Stomach (tissue), 9 donors: ENCODE data around the gene PRSS16. TPM values are rescaled to one million over a fixed set of nuclear protein-coding genes. Genes with fewer than 3 reads are reported as not detected.
A peak's percentile ranks its signal among the peaks of the same experiment; 100 is the strongest.

Source experiments
- DNase-seq, 2 donors: peaks; one replicate each; pipeline versions ENCODE4 v3.0.0 to v3.0.0-alpha.2; 2013 to 2019
- H3K27ac ChIP-seq, 5 donors: fragments of 200-600 bp in 4 of 5; sonication (generic) in 4 of 5; one replicate each; pipeline ENCODE4 v1.5.1; 2013 to 2019; ENCODE audit warnings: mild to moderate bottlenecking in 1 of 5, moderate library complexity in 1 of 5
- H3K27me3 ChIP-seq, 3 donors: fragments of 200-600 bp; sonication (generic); one replicate each; pipeline ENCODE4 v1.5.1; 2017 to 2019; ENCODE audit warnings: mixed run types in 1 of 3
- H3K36me3 ChIP-seq, 4 donors: fragments of 200-600 bp; sonication (generic); 1 replicate in 3 of 4; 2 replicates in 1 of 4; pipeline ENCODE4 v1.5.1; 2016 to 2019
- H3K4me1 ChIP-seq, 4 donors: fragments of 200-600 bp; sonication (generic); one replicate each; pipeline ENCODE4 v1.5.1; 2016 to 2019
- H3K4me3 ChIP-seq, 4 donors: fragments of 200-600 bp; sonication (generic) in 3 of 4; one replicate each; pipeline ENCODE4 v1.5.1; 2016 to 2019; ENCODE audit warnings: mild to moderate bottlenecking in 1 of 4
- H3K9me3 ChIP-seq, 4 donors: fragments of 200-600 bp; sonication (generic); one replicate each; pipeline ENCODE4 v1.5.1; 2016 to 2019
- CTCF ChIP-seq, 7 experiments: fragments of 450-650 bp in 4 of 7; fragments of 200-600 bp in 3 of 7; sonication (generic) in 3 of 7; IDR thresholded peaks; one replicate each; pipeline ENCODE4 v1.5.1; 2016 to 2019; ENCODE audit warnings: antibody characterized with exemption in 7 of 7, control low read depth in 2 of 7, mild to moderate bottlenecking in 1 of 7
- EP300 ChIP-seq: sonication (generic); formaldehyde crosslinking; IDR thresholded peaks from one replicate; pipeline ENCODE4 v1.6.1; 2017; ENCODE audit warnings: antibody characterized with exemption
- POLR2A ChIP-seq, 4 donors: fragments of 450-650 bp; IDR thresholded peaks; one replicate each; pipeline ENCODE4 v1.6.1; 2016; ENCODE audit warnings: antibody characterized with exemption in 4 of 4, control low read depth in 2 of 4, mild to moderate bottlenecking in 1 of 4, moderate library complexity in 1 of 4
- POLR2AphosphoS5 ChIP-seq, 3 donors: sonication (generic); formaldehyde crosslinking; IDR thresholded peaks; one replicate each; pipeline ENCODE4 v1.6.1; 2016; ENCODE audit warnings: antibody characterized with exemption in 3 of 3
- WGBS, 5 donors: extraction: QIAGEN DNeasy Blood & Tissue Kit in 3 of 5; methylation state at CpG; one replicate each; pipeline versions ENCODE4 v1.1.5 to v1.1.7; 2013 to 2018; 5-methylcytosine and 5-hydroxymethylcytosine counted together
- intact Hi-C: fragments of 100-400 bp; cut with DNase I; formaldehyde crosslinking; loops from one replicate; pipeline ENCODE4 v1.15.1; 2023; ENCODE audit warnings: low total_unique reads
- polyA plus RNA-seq, 3 donors: library from polyadenylated mRNA; stranded (reverse); fragments of 200-250 nt; gene quantifications; one replicate each; pipeline ENCODE4 v1.2.3, GENCODE V29; 2013
- total RNA-seq, 5 donors: library from RNA; depleted of rRNA; stranded (reverse); fragments of >200 nt; gene quantifications; one replicate each; pipeline versions ENCODE4 v1.1.0 to v1.2.3, GENCODE V29; 2014 to 2016
- donor health status: healthy with polysubstance abuse.
- donor health status: Bipolar disorder and iron deficiency.
- donor health status: healthy.

Gene PRSS16
- total and polyA plus RNA-seq, 8 donors, result 2.2 to 36.2 (median 13.8) TPM; not detected in 1

GRCh38 chr6:27267857-27268434 is 20.4 kb downstream of the PRSS16 start:
- H3K36me3 ChIP-seq, result no peaks in the 10 kb centered on the region
- 11 to 14% (median 13%) methylated on average over 22 of the region's 22 CpGs for WGBS, 5 donors
- no peak overlapping the region for H3K27ac ChIP-seq
- peaks cover 6 to 83% (median 17%) of the 10 kb centered on the region in 3 donors for H3K27me3 ChIP-seq
- DNase-seq, result no peak
- peaks cover 0 to 4% (median 0%) of the 10 kb centered on the region in 4 donors for H3K9me3 ChIP-seq
- TF ChIP-seq EP300, result no peak
- TF ChIP-seq CTCF (IDR thresholded peaks at IDR 0.05), result no peak
- no peak for TF ChIP-seq POLR2AphosphoS5 (IDR thresholded peaks at IDR 0.05)
- no peak for TF ChIP-seq POLR2A (IDR thresholded peaks at IDR 0.05)
- H3K4me1 ChIP-seq, result no peaks in the 10 kb centered on the region
- intact Hi-C loops, result no loop called here
- H3K4me3 ChIP-seq, result no peak overlapping the region

GRCh38 chr6:27268803-27269202 is 21.3 kb downstream of the PRSS16 start:
- Histone ChIP-seq H3K27ac (no peak overlapping the region), H3K4me3 (no peak overlapping the region), H3K9me3 (peaks cover 0 to 4% (median 0%) of the 10 kb centered on the region in 4 donors), H3K4me1 (no peaks in the 10 kb centered on the region), H3K27me3 (peaks cover 6 to 84% (median 21%) of the 10 kb centered on the region in 3 donors), H3K36me3 (no peaks in the 10 kb centered on the region)
- DNase-seq, result no peak
- intact Hi-C loops, result no loop called here
- WGBS, 5 donors, result 63 to 85% (median 76%) methylated on average over 14 of the region's 14 CpGs
- TF ChIP-seq POLR2AphosphoS5 (IDR thresholded peaks at IDR 0.05), result no peak

- TF ChIP-seq POLR2AphosphoS5 (IDR thresholded peaks at IDR 0.05), result no peak
- H3K9me3 ChIP-seq, result peaks cover 0 to 22% (median 10%) of the 10 kb centered on the region in 4 donors
- H3K4me3 ChIP-seq, result no peak overlapping the region
- no peaks in the 10 kb centered on the region for H3K4me1 ChIP-seq
- 65 to 70% (median 66%) methylated on average over 11 of the region's 11 CpGs for WGBS, 5 donors
- intact Hi-C loops, result no loop called here
- no peaks in the 10 kb centered on the region for H3K36me3 ChIP-seq
- H3K27ac ChIP-seq, result no peak overlapping the region
- peaks cover 8 to 85% (median 53%) of the 10 kb centered on the region in 3 donors for H3K27me3 ChIP-seq
- no peak for DNase-seq
Measured at GRCh38 chr6:27273783-27274182, 26.3 kb downstream of the PRSS16 start.

- intact Hi-C loops, result no loop called here
- Histone ChIP-seq H3K27ac (no peak overlapping the region), H3K4me3 (no peak overlapping the region), H3K4me1 (peaks cover 0 to 9% (median 4%) of the 10 kb centered on the region in 4 donors), H3K36me3 (no peaks in the 10 kb centered on the region), H3K9me3 (peaks cover 0 to 33% (median 14%) of the 10 kb centered on the region in 4 donors), H3K27me3 (peaks cover 8 to 86% (median 64%) of the 10 kb centered on the region in 3 donors)
- 22 to 27% (median 23%) methylated on average over 36 of the region's 36 CpGs for WGBS, 5 donors
- TF ChIP-seq POLR2AphosphoS5 (IDR thresholded peaks at IDR 0.05), result no peak
- no peak for TF ChIP-seq POLR2A (IDR thresholded peaks at IDR 0.05)
- no peak for DNase-seq
Measured at GRCh38 chr6:27275025-27275956, 27.8 kb downstream of the PRSS16 start.

GRCh38 chr6:27279513-27280063 is 32.1 kb downstream of the PRSS16 start:
- 8 to 10% (median 10%) methylated on average over 16 to 24 of the region's 24 CpGs for WGBS, 5 donors
- Histone ChIP-seq H3K9me3 (peaks cover 0 to 52% (median 36%) of the 10 kb centered on the region in 4 donors), H3K36me3 (no peaks in the 10 kb centered on the region), H3K4me1 (peaks cover 0 to 10% (median 4%) of the 10 kb centered on the region in 4 donors), H3K27me3 (peaks cover 12 to 100% (median 85%) of the 10 kb centered on the region in 3 donors), H3K27ac (no peak overlapping the region), H3K4me3 (peak overlapping the region in 1 of 4 donors; percentile 7)
- intact Hi-C loops, result no loop called here
- TF ChIP-seq EP300 (no peak), POLR2AphosphoS5 (IDR thresholded peaks at IDR 0.05) (no peak), CTCF (IDR thresholded peaks at IDR 0.05) (no peak), POLR2A (IDR thresholded peaks at IDR 0.05) (no peak)
- DNase-seq, result no peak
